ENCODE data around the gene LATS2.

LATS2 gene

DNA sequence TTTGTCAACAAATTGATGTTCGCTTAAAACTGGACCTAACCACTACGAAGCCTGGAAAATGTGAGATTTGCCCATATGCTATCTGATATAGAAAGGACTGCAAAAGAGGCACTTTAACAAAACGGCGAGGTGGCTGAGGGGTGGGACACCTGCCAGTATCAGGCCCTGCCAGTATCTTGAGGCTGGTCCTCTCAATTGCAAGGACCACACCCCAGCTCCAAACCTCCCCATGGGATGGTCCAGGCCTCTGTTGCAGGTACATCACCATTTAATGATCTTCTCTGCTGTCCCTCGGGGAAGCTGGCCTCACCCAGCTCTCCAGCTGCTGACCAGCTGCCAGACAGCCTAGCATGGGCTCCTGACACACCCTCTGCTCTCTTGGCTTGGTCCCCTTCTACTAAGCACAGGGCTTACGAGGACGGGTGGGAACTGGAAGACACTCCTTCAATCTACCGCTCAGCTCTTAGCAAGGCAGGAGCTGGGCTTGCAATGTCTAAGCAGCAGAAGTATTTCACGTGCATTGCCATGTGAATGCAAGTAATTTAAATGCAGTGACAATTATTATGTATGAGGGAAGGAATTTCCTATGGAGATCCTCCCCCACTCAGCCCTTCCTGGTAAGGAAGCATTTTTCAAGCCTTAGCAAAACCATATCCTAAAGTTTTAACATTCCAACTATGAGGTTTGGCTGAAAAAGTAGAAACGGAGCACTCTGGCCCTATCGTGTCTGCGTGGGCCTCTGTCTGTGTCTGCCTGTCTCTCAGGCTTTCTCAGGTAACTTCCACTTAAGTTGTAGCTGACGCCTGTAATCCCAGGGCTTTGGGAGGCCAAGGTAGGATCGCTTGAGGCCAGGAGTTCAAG, 63.9 kb downstream of the LATS2 start:
- Histone ChIP-seq H3K36me3 (no peaks in the 10 kb centered on the region), H3K4me3 (ENCODE audit: low read depth, low read length) (no peak overlapping the region), H3K9me3 (no peaks in the 10 kb centered on the region), H3K27me3 (no peaks in the 10 kb centered on the region), H3K4me1 (no peaks in the 10 kb centered on the region)
- TF ChIP-seq, protein P1, sequence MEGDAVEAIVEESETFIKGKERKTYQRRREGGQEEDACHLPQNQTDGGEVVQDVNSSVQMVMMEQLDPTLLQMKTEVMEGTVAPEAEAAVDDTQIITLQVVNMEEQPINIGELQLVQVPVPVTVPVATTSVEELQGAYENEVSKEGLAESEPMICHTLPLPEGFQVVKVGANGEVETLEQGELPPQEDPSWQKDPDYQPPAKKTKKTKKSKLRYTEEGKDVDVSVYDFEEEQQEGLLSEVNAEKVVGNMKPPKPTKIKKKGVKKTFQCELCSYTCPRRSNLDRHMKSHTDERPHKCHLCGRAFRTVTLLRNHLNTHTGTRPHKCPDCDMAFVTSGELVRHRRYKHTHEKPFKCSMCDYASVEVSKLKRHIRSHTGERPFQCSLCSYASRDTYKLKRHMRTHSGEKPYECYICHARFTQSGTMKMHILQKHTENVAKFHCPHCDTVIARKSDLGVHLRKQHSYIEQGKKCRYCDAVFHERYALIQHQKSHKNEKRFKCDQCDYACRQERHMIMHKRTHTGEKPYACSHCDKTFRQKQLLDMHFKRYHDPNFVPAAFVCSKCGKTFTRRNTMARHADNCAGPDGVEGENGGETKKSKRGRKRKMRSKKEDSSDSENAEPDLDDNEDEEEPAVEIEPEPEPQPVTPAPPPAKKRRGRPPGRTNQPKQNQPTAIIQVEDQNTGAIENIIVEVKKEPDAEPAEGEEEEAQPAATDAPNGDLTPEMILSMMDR (IDR thresholded peaks at IDR 0.05; ENCODE audit: low read depth, low read length) = no peak
- DNase-seq = no peak

DNA sequence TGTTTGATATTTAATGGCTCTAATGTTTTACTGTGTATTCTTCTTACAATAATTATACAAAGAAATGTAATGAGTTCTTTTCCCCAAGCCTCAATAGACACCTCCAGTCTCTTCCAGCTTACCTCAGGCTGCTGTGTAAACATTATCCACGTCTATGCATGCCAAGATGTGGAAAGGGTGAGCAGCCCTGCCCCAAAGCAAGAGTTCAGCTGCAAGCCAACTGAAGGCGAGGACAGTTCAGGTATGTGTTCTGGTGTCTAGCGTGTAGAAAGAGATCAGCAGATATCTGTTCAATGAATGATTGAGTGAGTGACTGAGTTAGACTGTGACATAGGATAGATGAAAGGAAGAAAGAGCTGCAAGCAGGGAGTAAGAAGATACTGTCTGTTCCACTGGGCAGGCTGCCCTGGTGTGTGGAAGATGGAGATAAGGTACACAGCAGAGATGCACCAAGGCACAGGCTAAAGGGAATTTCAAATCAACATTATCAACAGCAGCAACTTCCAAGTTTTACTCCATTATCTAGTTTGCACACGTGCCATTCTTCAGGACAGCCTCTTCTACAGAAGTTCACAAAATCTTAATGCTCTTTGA, 66.0 kb downstream of the LATS2 start:
- Histone ChIP-seq H3K4me1 (no peaks in the 10 kb centered on the region), H3K4me3 (ENCODE audit: low read depth, low read length) (no peak overlapping the region), H3K36me3 (no peaks in the 10 kb centered on the region), H3K9me3 (no peaks in the 10 kb centered on the region), H3K27me3 (no peaks in the 10 kb centered on the region)
- no peak for DNase-seq
- TF ChIP-seq, protein P1 (IDR thresholded peaks at IDR 0.05; ENCODE audit: low read depth, low read length) = no peak

- Histone ChIP-seq H3K36me3 (no peaks in the 10 kb centered on the region), H3K4me1 (no peaks in the 10 kb centered on the region), H3K27me3 (no peaks in the 10 kb centered on the region), H3K9me3 (no peaks in the 10 kb centered on the region), H3K4me3 (ENCODE audit: low read depth, low read length) (no peak overlapping the region)
- TF ChIP-seq, protein P1 (IDR thresholded peaks at IDR 0.05; ENCODE audit: low read depth, low read length) = no peak
- DNase-seq = no peak
Measured at GRCh38 chr13:20994441-20994821, 67.0 kb downstream of the LATS2 start.

DNA sequence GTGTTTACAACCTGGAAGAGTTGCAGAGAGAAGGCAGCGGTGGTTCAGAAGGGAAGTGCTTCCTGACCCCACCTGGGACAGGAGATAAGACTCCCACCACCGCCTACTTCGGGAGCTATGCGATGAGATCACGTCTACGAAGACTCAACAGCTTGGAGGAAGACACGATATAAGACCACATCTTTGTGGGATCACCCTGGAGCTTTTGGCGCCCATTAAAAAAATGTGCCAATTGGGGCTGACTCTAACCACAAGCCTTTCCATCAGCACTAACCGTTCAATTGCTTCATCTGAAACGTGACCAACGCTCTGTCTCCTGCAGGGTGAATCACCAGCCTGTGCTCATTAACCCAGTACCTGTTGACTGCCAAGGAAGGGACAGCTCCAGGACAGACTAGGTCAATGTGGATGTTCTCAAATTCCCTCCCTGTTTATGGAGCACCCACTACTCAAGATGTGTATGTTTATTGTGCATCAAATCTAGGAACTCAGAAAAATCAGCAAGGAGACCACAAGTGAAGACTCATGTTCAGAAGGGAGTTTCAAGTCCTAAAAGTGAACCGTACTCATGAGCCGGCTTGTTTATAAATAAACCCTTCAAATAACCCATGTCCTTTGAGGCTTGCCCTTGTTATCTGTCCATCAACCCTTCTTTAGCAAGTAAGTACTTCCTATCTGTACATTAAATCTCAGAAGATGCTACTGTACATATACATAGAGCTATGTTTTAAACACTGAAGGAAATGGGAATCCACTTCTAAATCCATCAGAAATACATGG, 67.5 kb downstream of the LATS2 start:
- TF ChIP-seq, protein P1 (IDR thresholded peaks at IDR 0.05; ENCODE audit: low read depth, low read length) = no peak
- H3K4me3 ChIP-seq (ENCODE audit: low read depth, low read length) = no peak overlapping the region
- DNase-seq = no peak
- H3K9me3 ChIP-seq = no peaks in the 10 kb centered on the region
- no peaks in the 10 kb centered on the region for H3K36me3 ChIP-seq
- H3K27me3 ChIP-seq = no peaks in the 10 kb centered on the region
- no peaks in the 10 kb centered on the region for H3K4me1 ChIP-seq

- Histone ChIP-seq H3K4me3 (ENCODE audit: low read depth, low read length) (no peak overlapping the region), H3K4me1 (no peaks in the 10 kb centered on the region), H3K9me3 (no peaks in the 10 kb centered on the region), H3K36me3 (no peaks in the 10 kb centered on the region), H3K27me3 (no peaks in the 10 kb centered on the region)
- DNase-seq = no peak
- TF ChIP-seq, protein P1 (IDR thresholded peaks at IDR 0.05; ENCODE audit: low read depth, low read length) = no peak
Measured at GRCh38 chr13:20993211-20993610, 68.2 kb downstream of the LATS2 start.
